ENCODE results near the gene HNRNPLL. TPM values are rescaled to one million over a fixed set of nuclear protein-coding genes. Genes with fewer than 3 reads are reported as not detected.

Gene HNRNPLL
- total RNA-seq, 2 donors from 2014 or later, result 70.9 to 74.1 TPM

DNA sequence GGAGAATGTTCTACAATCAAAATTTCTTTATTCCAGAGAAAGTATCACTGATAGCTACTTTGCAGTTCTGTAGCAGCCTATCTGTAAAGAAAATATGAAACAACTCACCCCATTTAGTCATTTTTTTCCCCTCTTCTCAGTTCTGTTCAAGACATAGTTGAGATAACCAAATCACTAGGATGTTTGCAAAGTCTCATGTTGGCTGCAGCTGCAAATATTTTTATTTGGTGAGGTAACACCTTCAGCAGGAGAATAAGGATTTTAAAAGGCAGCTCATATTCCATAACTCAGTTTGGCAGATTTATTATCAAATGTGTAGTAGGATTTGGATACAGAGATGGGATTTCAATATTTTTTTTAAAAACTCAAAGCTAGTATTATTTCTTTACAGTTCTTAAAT is 41.0 kb downstream of the HNRNPLL start:
- Histone ChIP-seq H3K36me3 (ENCODE audit: control insufficient read depth, insufficient read depth, low read length) (peaks cover 72% of the 10 kb centered on the region), H3K27me3 (ENCODE audit: control insufficient read depth, insufficient read depth, low read length, poor library complexity, severe bottlenecking) (no peaks in the 10 kb centered on the region), H3K9ac (ENCODE audit: extremely low read depth, low read length, poor library complexity, severe bottlenecking) (no peak overlapping the region), H3K4me1 (ENCODE audit: control insufficient read depth, insufficient read depth, low read length) (no peaks in the 10 kb centered on the region), H3K9me3 (ENCODE audit: control insufficient read depth, low read length) (no peaks in the 10 kb centered on the region), H3K4me3 (ENCODE audit: low read length) (no peak overlapping the region), H3K27ac (ENCODE audit: low read depth, low read length) (no peak overlapping the region)
- TF ChIP-seq, protein P1, sequence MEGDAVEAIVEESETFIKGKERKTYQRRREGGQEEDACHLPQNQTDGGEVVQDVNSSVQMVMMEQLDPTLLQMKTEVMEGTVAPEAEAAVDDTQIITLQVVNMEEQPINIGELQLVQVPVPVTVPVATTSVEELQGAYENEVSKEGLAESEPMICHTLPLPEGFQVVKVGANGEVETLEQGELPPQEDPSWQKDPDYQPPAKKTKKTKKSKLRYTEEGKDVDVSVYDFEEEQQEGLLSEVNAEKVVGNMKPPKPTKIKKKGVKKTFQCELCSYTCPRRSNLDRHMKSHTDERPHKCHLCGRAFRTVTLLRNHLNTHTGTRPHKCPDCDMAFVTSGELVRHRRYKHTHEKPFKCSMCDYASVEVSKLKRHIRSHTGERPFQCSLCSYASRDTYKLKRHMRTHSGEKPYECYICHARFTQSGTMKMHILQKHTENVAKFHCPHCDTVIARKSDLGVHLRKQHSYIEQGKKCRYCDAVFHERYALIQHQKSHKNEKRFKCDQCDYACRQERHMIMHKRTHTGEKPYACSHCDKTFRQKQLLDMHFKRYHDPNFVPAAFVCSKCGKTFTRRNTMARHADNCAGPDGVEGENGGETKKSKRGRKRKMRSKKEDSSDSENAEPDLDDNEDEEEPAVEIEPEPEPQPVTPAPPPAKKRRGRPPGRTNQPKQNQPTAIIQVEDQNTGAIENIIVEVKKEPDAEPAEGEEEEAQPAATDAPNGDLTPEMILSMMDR (conservative IDR thresholded peaks at IDR 0.05), result no peak
- Mint-ChIP-seq H3K9me3 (peaks cover 2% of the 10 kb centered on the region), H3K36me3 (ENCODE audit: low read depth) (peaks cover 47% of the 10 kb centered on the region), H3K4me3 (no peak overlapping the region), H3K27ac (no peak overlapping the region), H3K27me3 (ENCODE audit: insufficient read depth) (no peaks in the 10 kb centered on the region), H3K4me1 (no peaks in the 10 kb centered on the region)
- no peak for DNase-seq

DNA sequence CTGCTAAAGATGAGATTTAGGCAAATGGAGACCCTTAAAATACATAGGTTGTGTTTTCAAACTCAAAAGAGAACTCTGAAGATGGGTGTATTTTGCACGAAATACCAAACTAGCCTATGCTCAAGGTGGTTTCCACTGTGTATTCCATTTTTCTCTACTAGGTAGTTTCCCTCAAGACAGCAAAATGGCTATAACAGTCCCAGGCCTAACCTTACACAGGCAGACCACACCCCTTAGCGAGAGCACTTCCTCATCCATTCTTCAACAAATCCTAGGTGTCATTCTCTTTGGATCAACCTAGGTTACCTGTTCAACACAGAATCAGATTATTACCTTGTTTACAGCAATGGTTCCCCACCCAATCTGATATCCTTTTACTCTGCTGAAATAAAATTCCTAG is 42.6 kb downstream of the HNRNPLL start:
- no peaks in the 10 kb centered on the region for H3K9me3 ChIP-seq (ENCODE audit: control insufficient read depth, low read length)
- DNase-seq, result no peak
- 96 to 100% methylated on average over 1 to 2 of the region's 2 CpGs for WGBS, 2 experiments (ENCODE audit: insufficient coverage in 1 of 2, insufficient read length in 1 of 2)
- TF ChIP-seq, protein P1 (conservative IDR thresholded peaks at IDR 0.05), result no peak
- H3K27me3 Mint-ChIP-seq (ENCODE audit: insufficient read depth), result no peaks in the 10 kb centered on the region
- H3K27ac ChIP-seq (ENCODE audit: low read depth, low read length), result no peak overlapping the region
- peaks cover 37% of the 10 kb centered on the region for H3K36me3 Mint-ChIP-seq (ENCODE audit: low read depth)
- H3K4me1 ChIP-seq (ENCODE audit: control insufficient read depth, insufficient read depth, low read length), result no peaks in the 10 kb centered on the region
- peaks cover 2% of the 10 kb centered on the region for H3K9me3 Mint-ChIP-seq
- H3K4me1 Mint-ChIP-seq, result no peaks in the 10 kb centered on the region
- H3K9ac ChIP-seq (ENCODE audit: extremely low read depth, low read length, poor library complexity, severe bottlenecking), result no peak overlapping the region
- no peak overlapping the region for H3K27ac Mint-ChIP-seq
- H3K27me3 ChIP-seq (ENCODE audit: control insufficient read depth, insufficient read depth, low read length, poor library complexity, severe bottlenecking), result no peaks in the 10 kb centered on the region
- H3K4me3 ChIP-seq (ENCODE audit: low read length), result no peak overlapping the region
- peaks cover 67% of the 10 kb centered on the region for H3K36me3 ChIP-seq (ENCODE audit: control insufficient read depth, insufficient read depth, low read length)
- no peak overlapping the region for H3K4me3 Mint-ChIP-seq

DNA sequence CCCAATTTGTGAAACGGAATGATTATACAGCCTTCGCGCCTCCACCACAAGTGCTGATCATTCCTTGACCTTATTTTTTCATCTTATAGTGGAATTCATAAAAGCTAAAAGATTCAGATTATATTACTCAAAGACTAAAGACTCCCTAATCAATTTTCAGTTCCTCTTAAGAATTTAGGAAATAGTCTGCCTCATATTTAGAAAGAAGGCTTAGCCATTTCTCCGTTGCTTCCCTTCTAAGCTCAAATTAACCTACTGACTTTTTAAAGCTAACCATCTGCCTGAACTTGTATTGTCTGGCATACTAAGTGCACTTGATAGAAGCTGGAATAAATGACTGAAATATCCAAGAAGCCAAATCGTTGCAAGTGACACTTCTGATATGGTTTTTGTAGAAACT is 44.7 kb downstream of the HNRNPLL start:
- no peaks in the 10 kb centered on the region for H3K27me3 ChIP-seq (ENCODE audit: control insufficient read depth, insufficient read depth, low read length, poor library complexity, severe bottlenecking)
- peaks cover 38% of the 10 kb centered on the region for H3K36me3 Mint-ChIP-seq (ENCODE audit: low read depth)
- no peak for DNase-seq
- no peaks in the 10 kb centered on the region for H3K27me3 Mint-ChIP-seq (ENCODE audit: insufficient read depth)
- no peak overlapping the region for H3K9ac ChIP-seq (ENCODE audit: extremely low read depth, low read length, poor library complexity, severe bottlenecking)
- H3K4me3 ChIP-seq (ENCODE audit: low read length), result no peak overlapping the region
- TF ChIP-seq, protein P1 (conservative IDR thresholded peaks at IDR 0.05), result no peak
- H3K9me3 ChIP-seq (ENCODE audit: control insufficient read depth, low read length), result no peaks in the 10 kb centered on the region
- H3K4me1 Mint-ChIP-seq, result no peaks in the 10 kb centered on the region
- H3K4me1 ChIP-seq (ENCODE audit: control insufficient read depth, insufficient read depth, low read length), result no peaks in the 10 kb centered on the region
- H3K27ac Mint-ChIP-seq, result no peak overlapping the region
- H3K9me3 Mint-ChIP-seq, result peaks cover 2% of the 10 kb centered on the region
- no peak overlapping the region for H3K4me3 Mint-ChIP-seq
- 97 to 100% methylated on average over 2 to 5 of the region's 5 CpGs for WGBS, 2 experiments (ENCODE audit: insufficient coverage in 1 of 2, insufficient read length in 1 of 2)
- H3K27ac ChIP-seq (ENCODE audit: low read depth, low read length), result no peak overlapping the region
- H3K36me3 ChIP-seq (ENCODE audit: control insufficient read depth, insufficient read depth, low read length), result peaks cover 61% of the 10 kb centered on the region
